Measurements from ENCODE around the gene IP6K3. TPM values are rescaled to one million over a fixed set of nuclear protein-coding genes. Genes with fewer than 3 reads are reported as not detected.
A peak's percentile ranks its signal among the peaks of the same experiment; 100 is the strongest.

IP6K3 gene
- total RNA-seq, 1 donor from 2014 or later, result 1.5 TPM

- no peaks in the 10 kb centered on the region for H3K27me3 ChIP-seq
- H3K4me3 ChIP-seq, result peak overlapping the region; percentile 85 to 90
- intact Hi-C loops (cut with DNase I), result no loop called here
- H3K27ac ChIP-seq, result peak overlapping the region; percentile 97
- no peak for TF ChIP-seq POLR2A (IDR thresholded peaks at IDR 0.05)
- TF ChIP-seq POLR2AphosphoS5 (IDR thresholded peaks at IDR 0.05; ENCODE audit: insufficient read depth in 1 of 2, low read depth in 1 of 2), result no peak
- H3K9me3 ChIP-seq, result no peaks in the 10 kb centered on the region
- DNase-seq (ENCODE audit: extremely low spot score in 2 of 2), result no peak
- H3K4me1 ChIP-seq, result peaks cover 38% of the 10 kb centered on the region
- H3K36me3 ChIP-seq, result peaks cover 0 to 24% of the 10 kb centered on the region in 2 donors
Observed at GRCh38 chr6:33787346-33787953, 40.7 kb upstream of the IP6K3 start.

- H3K27ac ChIP-seq, result peak overlapping the region; percentile 97
- H3K9me3 ChIP-seq, result no peaks in the 10 kb centered on the region
- no peaks in the 10 kb centered on the region for H3K27me3 ChIP-seq
- intact Hi-C loops (cut with DNase I), result no loop called here
- peak overlapping the region in 1 of 2 donors; percentile 90 for H3K4me3 ChIP-seq
- DNase-seq (ENCODE audit: extremely low spot score in 2 of 2), result no peak
- peaks cover 0 to 25% of the 10 kb centered on the region in 2 donors for H3K36me3 ChIP-seq
- TF ChIP-seq CTCF (IDR thresholded peaks at IDR 0.05) (no peak), POLR2AphosphoS5 (IDR thresholded peaks at IDR 0.05; ENCODE audit: insufficient read depth in 1 of 2, low read depth in 1 of 2) (no peak), POLR2A (IDR thresholded peaks at IDR 0.05) (no peak)
- peaks cover 44% of the 10 kb centered on the region for H3K4me1 ChIP-seq
Observed at GRCh38 chr6:33786736-33787135, 40.0 kb upstream of the IP6K3 start.

GRCh38 chr6:33785778-33786177, 39.1 kb upstream of the IP6K3 start:
- TF ChIP-seq CTCF (IDR thresholded peaks at IDR 0.05) (no peak), POLR2A (IDR thresholded peaks at IDR 0.05) (no peak), POLR2AphosphoS5 (IDR thresholded peaks at IDR 0.05; ENCODE audit: insufficient read depth in 1 of 2, low read depth in 1 of 2) (no peak)
- peaks cover 54% of the 10 kb centered on the region for H3K4me1 ChIP-seq
- intact Hi-C loops (cut with DNase I), result no loop called here
- no peaks in the 10 kb centered on the region for H3K9me3 ChIP-seq
- peak overlapping the region; percentile 97 for H3K27ac ChIP-seq
- DNase-seq (ENCODE audit: extremely low spot score in 2 of 2), result no peak
- peaks cover 0 to 34% of the 10 kb centered on the region in 2 donors for H3K36me3 ChIP-seq
- H3K4me3 ChIP-seq, result no peak overlapping the region
- no peaks in the 10 kb centered on the region for H3K27me3 ChIP-seq

GRCh38 chr6:33784787-33785186, 38.1 kb upstream of the IP6K3 start:
- Histone ChIP-seq H3K9me3 (no peaks in the 10 kb centered on the region), H3K4me3 (no peak overlapping the region), H3K4me1 (peaks cover 58% of the 10 kb centered on the region), H3K27ac (no peak overlapping the region), H3K27me3 (no peaks in the 10 kb centered on the region), H3K36me3 (peaks cover 0 to 43% of the 10 kb centered on the region in 2 donors)
- DNase-seq (ENCODE audit: extremely low spot score in 2 of 2), result no peak
- TF ChIP-seq CTCF (IDR thresholded peaks at IDR 0.05) (no peak), POLR2A (IDR thresholded peaks at IDR 0.05) (no peak), POLR2AphosphoS5 (IDR thresholded peaks at IDR 0.05; ENCODE audit: insufficient read depth in 1 of 2, low read depth in 1 of 2) (no peak)
- intact Hi-C loops (cut with DNase I), result no loop called here

GRCh38 chr6:33783781-33784520, 37.2 kb upstream of the IP6K3 start:
- H3K27ac ChIP-seq, result no peak overlapping the region
- TF ChIP-seq POLR2A (IDR thresholded peaks at IDR 0.05) (no peak), CTCF (IDR thresholded peaks at IDR 0.05) (no peak), POLR2AphosphoS5 (IDR thresholded peaks at IDR 0.05; ENCODE audit: insufficient read depth in 1 of 2, low read depth in 1 of 2) (no peak)
- peaks cover 58% of the 10 kb centered on the region for H3K4me1 ChIP-seq
- DNase-seq (ENCODE audit: extremely low spot score in 2 of 2), result no peak
- H3K9me3 ChIP-seq, result no peaks in the 10 kb centered on the region
- H3K36me3 ChIP-seq, result peaks cover 0 to 52% of the 10 kb centered on the region in 2 donors
- intact Hi-C loops (cut with DNase I), result no loop called here
- H3K27me3 ChIP-seq, result no peaks in the 10 kb centered on the region
- no peak overlapping the region for H3K4me3 ChIP-seq

Measured in vagina (tissue), 2 donors.